Suprapubic skin (tissue), 3 donors: ENCODE results near the gene ATP6V1F.

Experiments
- CTCF ChIP-seq, 2 donors: fragments of 200-600 bp in 1 of 2; fragments of 450-650 bp in 1 of 2; sonication (generic) in 1 of 2; IDR thresholded peaks; one replicate each; pipeline ENCODE4 v1.5.1; 2016 to 2019; ENCODE audit warnings: antibody characterized with exemption in 2 of 2, mild to moderate bottlenecking in 1 of 2, moderate library complexity in 1 of 2
- POLR2AphosphoS5 ChIP-seq, 3 donors: sonication (generic); formaldehyde crosslinking; IDR thresholded peaks; one replicate each; pipeline ENCODE4 v1.6.1; 2017; ENCODE audit warnings: antibody characterized with exemption in 3 of 3

GRCh38 chr7:128843938-128844621, 18.6 kb upstream of the ATP6V1F start:
- TF ChIP-seq CTCF (IDR thresholded peaks at IDR 0.05), result no peak
- TF ChIP-seq POLR2AphosphoS5 (IDR thresholded peaks at IDR 0.05), result no peak
